ENCODE data around the gene B3GALT6.

DNA sequence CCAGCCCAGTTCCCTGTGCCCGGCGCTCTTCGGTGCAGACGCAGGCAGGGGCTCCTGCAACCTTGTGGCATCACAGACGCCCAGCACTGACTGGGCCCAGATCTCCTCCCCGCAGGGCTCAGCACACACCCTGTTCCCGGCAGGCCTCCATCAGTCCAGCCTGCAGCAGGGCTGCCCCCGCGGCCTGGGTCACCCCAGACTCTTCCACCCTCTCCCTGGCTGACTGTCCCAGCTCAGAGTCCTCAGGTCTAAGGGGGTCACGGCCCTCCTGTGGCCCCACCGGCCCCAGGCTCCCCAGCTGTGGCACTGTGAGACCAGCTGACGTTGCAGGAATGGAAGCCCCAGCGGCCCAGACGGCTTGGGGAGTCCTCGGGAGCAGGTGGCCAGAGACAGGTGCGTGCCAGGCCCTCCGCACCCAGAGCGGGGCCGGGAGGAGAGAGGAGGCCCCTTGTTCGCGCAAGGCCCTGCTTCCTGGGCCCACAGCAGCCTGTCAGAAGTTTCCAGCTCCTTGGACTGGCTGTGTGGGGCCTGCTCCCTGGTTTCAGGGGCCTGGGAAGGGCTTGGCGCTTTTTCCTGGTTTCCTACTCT is 4.2 kb downstream of the B3GALT6 start:
- TF ChIP-seq, protein P1, sequence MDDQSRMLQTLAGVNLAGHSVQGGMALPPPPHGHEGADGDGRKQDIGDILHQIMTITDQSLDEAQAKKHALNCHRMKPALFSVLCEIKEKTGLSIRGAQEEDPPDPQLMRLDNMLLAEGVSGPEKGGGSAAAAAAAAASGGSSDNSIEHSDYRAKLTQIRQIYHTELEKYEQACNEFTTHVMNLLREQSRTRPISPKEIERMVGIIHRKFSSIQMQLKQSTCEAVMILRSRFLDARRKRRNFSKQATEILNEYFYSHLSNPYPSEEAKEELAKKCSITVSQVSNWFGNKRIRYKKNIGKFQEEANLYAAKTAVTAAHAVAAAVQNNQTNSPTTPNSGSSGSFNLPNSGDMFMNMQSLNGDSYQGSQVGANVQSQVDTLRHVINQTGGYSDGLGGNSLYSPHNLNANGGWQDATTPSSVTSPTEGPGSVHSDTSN (CRISPR knock-in tag; IDR thresholded peaks at IDR 0.05): no peak
- TF ChIP-seq, protein P2, sequence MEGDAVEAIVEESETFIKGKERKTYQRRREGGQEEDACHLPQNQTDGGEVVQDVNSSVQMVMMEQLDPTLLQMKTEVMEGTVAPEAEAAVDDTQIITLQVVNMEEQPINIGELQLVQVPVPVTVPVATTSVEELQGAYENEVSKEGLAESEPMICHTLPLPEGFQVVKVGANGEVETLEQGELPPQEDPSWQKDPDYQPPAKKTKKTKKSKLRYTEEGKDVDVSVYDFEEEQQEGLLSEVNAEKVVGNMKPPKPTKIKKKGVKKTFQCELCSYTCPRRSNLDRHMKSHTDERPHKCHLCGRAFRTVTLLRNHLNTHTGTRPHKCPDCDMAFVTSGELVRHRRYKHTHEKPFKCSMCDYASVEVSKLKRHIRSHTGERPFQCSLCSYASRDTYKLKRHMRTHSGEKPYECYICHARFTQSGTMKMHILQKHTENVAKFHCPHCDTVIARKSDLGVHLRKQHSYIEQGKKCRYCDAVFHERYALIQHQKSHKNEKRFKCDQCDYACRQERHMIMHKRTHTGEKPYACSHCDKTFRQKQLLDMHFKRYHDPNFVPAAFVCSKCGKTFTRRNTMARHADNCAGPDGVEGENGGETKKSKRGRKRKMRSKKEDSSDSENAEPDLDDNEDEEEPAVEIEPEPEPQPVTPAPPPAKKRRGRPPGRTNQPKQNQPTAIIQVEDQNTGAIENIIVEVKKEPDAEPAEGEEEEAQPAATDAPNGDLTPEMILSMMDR (tag by site-specific recombination; IDR thresholded peaks at IDR 0.05): no peak
- no peak for TF ChIP-seq SP2 (tag by site-specific recombination; IDR thresholded peaks at IDR 0.05)
- no peak for TF ChIP-seq ZNF785 (tag by site-specific recombination; IDR thresholded peaks at IDR 0.05)
- TF ChIP-seq ZBTB1 (tag by site-specific recombination; IDR thresholded peaks at IDR 0.05): no peak
- no peak for TF ChIP-seq ZNF274 (IDR thresholded peaks at IDR 0.05; ENCODE audit: low read length)
- no peak for TF ChIP-seq ZNF274 (tag by site-specific recombination; IDR thresholded peaks at IDR 0.05; ENCODE audit: borderline replicate concordance)
- TF ChIP-seq ZNF585B (tag by site-specific recombination; IDR thresholded peaks at IDR 0.05): no peak
- TF ChIP-seq SETDB1 (IDR thresholded peaks at IDR 0.05; ENCODE audit: insufficient read length, low read length): no peak
- TF ChIP-seq, protein P3, sequence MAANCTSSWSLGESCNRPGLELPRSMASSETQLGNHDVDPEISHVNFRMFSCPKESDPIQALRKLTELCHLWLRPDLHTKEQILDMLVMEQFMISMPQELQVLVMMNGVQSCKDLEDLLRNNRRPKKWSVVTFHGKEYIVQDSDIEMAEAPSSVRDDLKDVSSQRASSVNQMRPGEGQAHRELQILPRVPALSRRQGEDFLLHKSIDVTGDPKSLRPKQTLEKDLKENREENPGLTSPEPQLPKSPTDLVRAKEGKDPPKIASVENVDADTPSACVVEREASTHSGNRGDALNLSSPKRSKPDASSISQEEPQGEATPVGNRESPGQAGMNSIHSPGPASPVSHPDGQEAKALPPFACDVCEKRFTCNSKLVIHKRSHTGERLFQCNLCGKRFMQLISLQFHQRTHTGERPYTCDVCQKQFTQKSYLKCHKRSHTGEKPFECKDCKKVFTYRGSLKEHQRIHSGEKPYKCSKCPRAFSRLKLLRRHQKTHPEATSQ (tag by site-specific recombination; IDR thresholded peaks at IDR 0.05): no peak
- no peak for TF ChIP-seq YY1 (tag by site-specific recombination; IDR thresholded peaks at IDR 0.05)
- no peak for TF ChIP-seq MEIS1 (CRISPR knock-in tag; IDR thresholded peaks at IDR 0.05; ENCODE audit: borderline replicate concordance)
